ENCODE data around the gene DHODH. TPM values are rescaled to one million over a fixed set of nuclear protein-coding genes. Genes with fewer than 3 reads are reported as not detected.

Gene DHODH
- total and polyA plus RNA-seq, 10 of the 15 experiments (the other 5 are each of a cell fraction or from before 2014, with no cell fraction given), result 3.4 to 23.3 (median 13.2) TPM

GRCh38 chr16:71971571-71971970, 37.0 kb upstream of the DHODH start:
- ATAC-seq (no peak), DNase-seq (ENCODE audit: low read depth, low spot score) (no peak), FAIRE-seq (no peak)
- Histone ChIP-seq H4K20me1 (ENCODE audit: control insufficient read depth, insufficient read depth) (no peaks in the 10 kb centered on the region), H3K36me3 (ENCODE audit: control insufficient read depth in 2 of 2, insufficient read depth in 2 of 2, low read length in 1 of 2) (no peaks in the 10 kb centered on the region), H3K79me2 (ENCODE audit: control insufficient read depth, insufficient read depth, low read length) (no peaks in the 10 kb centered on the region), H3K4me2 (ENCODE audit: control insufficient read depth, insufficient read depth) (no peak overlapping the region), H2AFZ (ENCODE audit: control insufficient read depth, low read depth, low read length) (no peak overlapping the region), H3K9ac (ENCODE audit: control insufficient read depth, insufficient read depth, low read length) (no peak overlapping the region), H3K27ac (ENCODE audit: control insufficient read depth, insufficient read depth) (no peak overlapping the region), H3K27me3 (replicated peaks in 1 of 2; ENCODE audit: control insufficient read depth in 2 of 2, insufficient read depth in 2 of 2, low read length in 1 of 2) (no peaks in the 10 kb centered on the region; a peak in 1 of 4 replicates), H3K9me3 (replicated peaks; ENCODE audit: control insufficient read depth, insufficient read depth, low read length) (no peaks in the 10 kb centered on the region), H3K4me3 (no peak overlapping the region), H3K4me1 (ENCODE audit: control insufficient read depth, insufficient read depth, low read length) (no peaks in the 10 kb centered on the region)
- ChIA-PET POLR2A (no interaction called here), SMC1A (ENCODE audit: uncharacterized antibody, unreplicated experiment) (interaction anchor here (2.2 kb wide), 1 partner anchor 9 kb away, joined by 10 read pairs; no protein-coding TSS in a partner anchor), RAD21 (ENCODE audit: unreplicated experiment) (no interaction called here), CTCF (interaction anchor here (1.1 to 2.9 kb wide), 2 partner anchors 10 to 17 kb away, joined by 3 to 22 read pairs; no protein-coding TSS in a partner anchor)
- WGBS (ENCODE audit: insufficient coverage, insufficient replicate concordance, low lambda C conversion rate, missing lambda C conversion rate), result 34% methylated on average over 4 of the region's 4 CpGs
- TF ChIP-seq LARP7 (IDR thresholded peaks at IDR 0.05) (no peak), PML (IDR thresholded peaks at IDR 0.05; ENCODE audit: low read length) (no peak), SMARCA5 (IDR thresholded peaks at IDR 0.05) (no peak), NFIC (IDR thresholded peaks at IDR 0.05; ENCODE audit: low read depth, low read length) (no peak), SKIL (IDR thresholded peaks at IDR 0.05; ENCODE audit: low read depth, poor library complexity, severe bottlenecking) (no peak)
- intact Hi-C loops (cut with micrococcal nuclease; ENCODE audit: unreplicated experiment) (no loop called here), in situ Hi-C loops (cut with MboI) (no loop called here)
- BruUV-seq (replicated peaks), result no TSS peak

GRCh38 chr16:71972356-71972755, 36.2 kb upstream of the DHODH start:
- H3K36me3 ChIP-seq (ENCODE audit: control insufficient read depth in 2 of 2, insufficient read depth in 2 of 2, low read length in 1 of 2), result no peaks in the 10 kb centered on the region
- SMC1A ChIA-PET (ENCODE audit: uncharacterized antibody, unreplicated experiment), result interaction anchor here (1.2 to 2.2 kb wide), 2 partner anchors 10 to 300 kb away, joined by 3 to 10 read pairs; no protein-coding TSS in a partner anchor
- POLR2A ChIA-PET, result interaction anchor here (0.6 kb wide), 1 partner anchor 295 kb away, joined by 3 read pairs; no protein-coding TSS in a partner anchor
- no peaks in the 10 kb centered on the region for H4K20me1 ChIP-seq (ENCODE audit: control insufficient read depth, insufficient read depth)
- no peak overlapping the region for H3K9ac ChIP-seq (ENCODE audit: control insufficient read depth, insufficient read depth, low read length)
- intact Hi-C loops (cut with micrococcal nuclease; ENCODE audit: unreplicated experiment), result no loop called here
- H3K4me1 ChIP-seq (ENCODE audit: control insufficient read depth, insufficient read depth, low read length), result no peaks in the 10 kb centered on the region
- 4% methylated on average over 3 of the region's 3 CpGs for WGBS (ENCODE audit: insufficient coverage, insufficient replicate concordance, low lambda C conversion rate, missing lambda C conversion rate)
- FAIRE-seq (no peak), ATAC-seq (no peak), DNase-seq (ENCODE audit: low read depth, low spot score) (no peak)
- no peak overlapping the region for H3K4me2 ChIP-seq (ENCODE audit: control insufficient read depth, insufficient read depth)
- no peaks in the 10 kb centered on the region for H3K9me3 ChIP-seq (replicated peaks; ENCODE audit: control insufficient read depth, insufficient read depth, low read length)
- H3K4me3 ChIP-seq, result no peak overlapping the region
- CTCF ChIA-PET, result interaction anchor here (1.5 to 2.9 kb wide), 2 partner anchors 11 to 407 kb away, joined by 4 to 22 read pairs; no protein-coding TSS in a partner anchor
- no peak overlapping the region for H3K27ac ChIP-seq (ENCODE audit: control insufficient read depth, insufficient read depth)
- RAD21 ChIA-PET (ENCODE audit: unreplicated experiment), result interaction anchor here (1.2 kb wide), 1 partner anchor 9 kb away, joined by 3 read pairs; no protein-coding TSS in a partner anchor
- in situ Hi-C loops (cut with MboI), result no loop called here
- H2AFZ ChIP-seq (ENCODE audit: control insufficient read depth, low read depth, low read length), result no peak overlapping the region
- no peaks in the 10 kb centered on the region; a peak in 1 of 4 replicates for H3K27me3 ChIP-seq (replicated peaks in 1 of 2; ENCODE audit: control insufficient read depth in 2 of 2, insufficient read depth in 2 of 2, low read length in 1 of 2)
- no TSS peak for BruUV-seq (replicated peaks)
- no peaks in the 10 kb centered on the region for H3K79me2 ChIP-seq (ENCODE audit: control insufficient read depth, insufficient read depth, low read length)
- TF ChIP-seq MLLT1 (IDR thresholded peaks at IDR 0.05) (no peak), ESRRA (IDR thresholded peaks at IDR 0.05; ENCODE audit: low read length) (no peak), IRF3 (IDR thresholded peaks at IDR 0.05) (no peak), FOXM1 (IDR thresholded peaks at IDR 0.05; ENCODE audit: low read depth, low read length) (no peak), SIN3A (IDR thresholded peaks at IDR 0.05; ENCODE audit: low read depth, low read length) (no peak)

Data from GM12878 (cell line).